ENCODE results near the gene OBI1.

DNA sequence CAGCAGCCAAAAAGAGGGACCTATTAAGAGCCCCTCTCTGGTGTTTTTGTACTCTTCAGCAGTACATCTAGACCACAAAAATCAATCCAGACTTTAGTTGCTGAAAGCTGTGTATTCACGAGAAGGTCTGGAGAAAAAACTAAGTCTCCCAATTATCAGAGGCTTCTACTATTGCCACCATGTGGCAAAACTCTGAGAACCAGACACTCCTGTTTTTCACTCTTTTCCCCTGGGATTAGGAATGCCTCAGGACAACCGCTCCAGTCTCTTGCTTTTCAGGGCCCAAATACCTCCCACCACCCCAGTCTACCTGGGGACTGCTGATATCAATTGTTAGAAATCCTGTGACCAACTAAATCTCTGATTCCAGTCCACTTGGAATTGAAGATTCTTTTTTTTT, 30.1 kb upstream of the OBI1 start:
- TF ChIP-seq CTCF (tag by site-specific recombination; IDR thresholded peaks at IDR 0.05) (no peak), ZSCAN23 (tag by site-specific recombination; IDR thresholded peaks at IDR 0.05) (no peak), ZNF610 (tag by site-specific recombination; IDR thresholded peaks at IDR 0.05; ENCODE audit: borderline replicate concordance) (no peak), ZNF621 (tag by site-specific recombination; IDR thresholded peaks at IDR 0.05) (no peak), ZNF670 (tag by site-specific recombination; IDR thresholded peaks at IDR 0.05; ENCODE audit: low read depth) (no peak), ZNF324 (tag by site-specific recombination; IDR thresholded peaks at IDR 0.05) (no peak)
- TF ChIP-seq, protein P1, sequence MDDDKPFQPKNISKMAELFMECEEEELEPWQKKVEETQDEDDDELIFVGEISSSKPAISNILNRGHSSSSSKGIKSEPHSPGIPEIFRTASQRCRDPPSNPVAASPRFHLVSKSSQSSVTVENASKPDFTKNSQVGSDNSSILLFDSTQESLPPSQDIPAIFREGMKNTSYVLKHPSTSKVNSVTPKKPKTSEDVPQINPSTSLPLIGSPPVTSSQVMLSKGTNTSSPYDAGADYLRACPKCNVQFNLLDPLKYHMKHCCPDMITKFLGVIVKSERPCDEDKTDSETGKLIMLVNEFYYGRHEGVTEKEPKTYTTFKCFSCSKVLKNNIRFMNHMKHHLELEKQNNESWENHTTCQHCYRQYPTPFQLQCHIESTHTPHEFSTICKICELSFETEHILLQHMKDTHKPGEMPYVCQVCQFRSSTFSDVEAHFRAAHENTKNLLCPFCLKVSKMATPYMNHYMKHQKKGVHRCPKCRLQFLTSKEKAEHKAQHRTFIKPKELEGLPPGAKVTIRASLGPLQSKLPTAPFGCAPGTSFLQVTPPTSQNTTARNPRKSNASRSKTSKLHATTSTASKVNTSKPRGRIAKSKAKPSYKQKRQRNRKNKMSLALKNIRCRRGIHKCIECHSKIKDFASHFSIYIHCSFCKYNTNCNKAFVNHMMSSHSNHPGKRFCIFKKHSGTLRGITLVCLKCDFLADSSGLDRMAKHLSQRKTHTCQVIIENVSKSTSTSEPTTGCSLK (tag by site-specific recombination; IDR thresholded peaks at IDR 0.05), result no peak
